CD14-positive monocyte (primary cell): Measurements from ENCODE around the gene TCTN1. TPM values are rescaled to one million over a fixed set of nuclear protein-coding genes. Genes with fewer than 3 reads are reported as not detected.

ENCODE experiments used
- DNase-seq, 3 donors: peaks; one replicate each; pipeline ENCODE4 v3.0.0-alpha.2; 2011 to 2022
- H2AFZ ChIP-seq: 2 replicates; pipeline ENCODE4 v1.6.0; 2012; ENCODE audit warnings: mild to moderate bottlenecking, low read depth, low read length, inconsistent platforms; ENCODE audit not compliant: insufficient read depth, poor library complexity, severe bottlenecking
- H3K27ac ChIP-seq, 2 donors: 1 replicate in 1 of 2; 2 replicates in 1 of 2; pipeline ENCODE4 v1.5.1; 2012 to 2013; ENCODE audit warnings: low read length in 2 of 2, control low read depth in 1 of 2, inconsistent platforms in 1 of 2, low read depth in 1 of 2, mild to moderate bottlenecking in 1 of 2
- H3K27me3 ChIP-seq, 2 donors: one replicate each; pipeline versions ENCODE4 v1.6.0 to v1.6.1; 2011 to 2013; ENCODE audit warnings: low read length in 2 of 2; ENCODE audit not compliant: control insufficient read depth in 2 of 2, insufficient read depth in 2 of 2
- H3K36me3 ChIP-seq, 2 donors: replicated peaks in 1 of 2; 1 replicate in 1 of 2; 2 replicates in 1 of 2; pipeline versions ENCODE4 v1.5.1 to v1.6.1; 2012 to 2013; ENCODE audit warnings: low read length in 2 of 2, control low read depth in 1 of 2, inconsistent platforms in 1 of 2, mild to moderate bottlenecking in 1 of 2; ENCODE audit not compliant: insufficient read depth in 2 of 2, control insufficient read depth in 1 of 2
- H3K4me1 ChIP-seq, 2 donors: 1 replicate in 1 of 2; 2 replicates in 1 of 2; pipeline versions ENCODE4 v1.5.1 to v1.6.1; 2012 to 2013; ENCODE audit warnings: low read length in 2 of 2, control low read depth in 1 of 2, inconsistent platforms in 1 of 2, mild to moderate bottlenecking in 1 of 2, moderate library complexity in 1 of 2; ENCODE audit not compliant: insufficient read depth in 2 of 2, control insufficient read depth in 1 of 2
- H3K4me2 ChIP-seq: replicated peaks from 2 replicates; pipeline ENCODE3; 2012; ENCODE audit warnings: low read length, moderate library complexity, mild to moderate bottlenecking; ENCODE audit not compliant: poor library complexity, severe bottlenecking; ENCODE audit errors: extremely low read depth
- H3K4me3 ChIP-seq, 3 experiments: fragments of 200-600 bp in 1 of 3; sonication (generic) in 1 of 3; replicated peaks in 1 of 3; 1 replicate in 2 of 3; 2 replicates in 1 of 3; pipeline ENCODE4 v1.5.1; 2011 to 2013; ENCODE audit warnings: low read length in 3 of 3, mild to moderate bottlenecking in 3 of 3, control low read depth in 2 of 3, low read depth in 2 of 3, inconsistent platforms in 1 of 3, moderate library complexity in 1 of 3
- H3K79me2 ChIP-seq: 2 replicates; pipeline ENCODE4 v1.6.0; 2012; ENCODE audit warnings: mild to moderate bottlenecking, control low read depth, inconsistent platforms, low read length, moderate library complexity; ENCODE audit not compliant: insufficient read depth
- H3K9ac ChIP-seq: 2 replicates; pipeline ENCODE4 v1.6.0; 2017; ENCODE audit warnings: low read length, mild to moderate bottlenecking; ENCODE audit not compliant: insufficient read depth, poor library complexity, severe bottlenecking
- H3K9me3 ChIP-seq, 2 donors: replicated peaks in 1 of 2; 1 replicate in 1 of 2; 2 replicates in 1 of 2; pipeline versions ENCODE4 v1.5.1 to v1.6.1; 2012 to 2013; ENCODE audit warnings: low read length in 2 of 2, control low read depth in 1 of 2; ENCODE audit not compliant: control insufficient read depth in 1 of 2, insufficient read depth in 1 of 2
- H4K20me1 ChIP-seq: 2 replicates; pipeline ENCODE4 v1.6.0; 2012; ENCODE audit warnings: mild to moderate bottlenecking, low read length, control low read depth, moderate library complexity; ENCODE audit not compliant: insufficient read depth
- H3K27ac Mint-ChIP-seq, 7 donors: one replicate each; pipeline ENCODE4 v1.8.0; 2020; ENCODE audit warnings: mild to moderate bottlenecking in 7 of 7, mixed read lengths in 7 of 7, moderate library complexity in 6 of 7, inconsistent platforms in 2 of 7
- H3K27me3 Mint-ChIP-seq, 3 donors: one replicate each; pipeline ENCODE4 v1.8.0; 2021 to 2022; ENCODE audit warnings: low read depth in 3 of 3, mild to moderate bottlenecking in 3 of 3, mixed read lengths in 3 of 3, moderate library complexity in 3 of 3, inconsistent platforms in 1 of 3
- H3K36me3 Mint-ChIP-seq, 2 donors: one replicate each; pipeline ENCODE4 v1.8.0; 2020; ENCODE audit warnings: mixed read lengths in 2 of 2, inconsistent platforms in 1 of 2, mild to moderate bottlenecking in 1 of 2
- H3K4me1 Mint-ChIP-seq: one replicate; pipeline ENCODE4 v1.8.0; 2020; ENCODE audit warnings: mild to moderate bottlenecking, mixed read lengths
- H3K4me3 Mint-ChIP-seq, 2 donors: one replicate each; pipeline ENCODE4 v1.8.0; 2020; ENCODE audit warnings: mild to moderate bottlenecking in 2 of 2, mixed read lengths in 2 of 2, moderate library complexity in 1 of 2
- H3K9me3 Mint-ChIP-seq, 7 donors: one replicate each; pipeline ENCODE4 v1.8.0; 2020 to 2022; ENCODE audit warnings: mixed read lengths in 7 of 7, mild to moderate bottlenecking in 6 of 7, moderate library complexity in 6 of 7, inconsistent platforms in 2 of 7
- CTCF ChIP-seq: fragments of 200-600 bp; IDR thresholded peaks from one replicate; pipeline ENCODE4 v1.8.0; 2022; ENCODE audit warnings: antibody characterized with exemption, mild to moderate bottlenecking
- WGBS: methylation state at CpG from one replicate; pipeline ENCODE4 v1.1.5; 2013; ENCODE audit warnings: missing lambda C conversion rate; ENCODE audit not compliant: insufficient coverage; 5-methylcytosine and 5-hydroxymethylcytosine counted together
- intact Hi-C, 2 donors: fragments of 100-400 bp; cut with micrococcal nuclease; formaldehyde crosslinking; loops; one replicate each; pipeline versions ENCODE4 v1.15.0 to v1.15.1; 2023
- polyA plus RNA-seq, 3 donors: library from polyadenylated mRNA; depleted of rRNA in 1 of 3; unstranded in 2 of 3; stranded (reverse) in 1 of 3; fragments of 300-500 nt in 2 of 3; fragments of >200 nt in 1 of 3; fragmentation: Illumina TruSeq in 2 of 3; gene quantifications; 1 replicate in 2 of 3; 2 replicates in 1 of 3; pipeline ENCODE4 v1.2.3, GENCODE V29; 2012 to 2021

TCTN1 gene
- polyA plus RNA-seq, 3 donors: 4.0 to 6.1 (median 4.5) TPM

- H3K4me2 ChIP-seq: peak overlapping the region; percentile 74
- Mint-ChIP-seq H3K4me1 (peaks cover 64% of the 10 kb centered on the region), H3K4me3 (peak overlapping the region; percentile 43 to 90), H3K36me3 (peaks cover 60 to 84% of the 10 kb centered on the region in 2 donors), H3K27ac (peak overlapping the region; percentile 67 to 95 (median 86)), H3K9me3 (no peaks in the 10 kb centered on the region), H3K27me3 (peaks cover 0 to 4% (median 0%) of the 10 kb centered on the region in 3 donors)
- H3K9me3 ChIP-seq: no peaks in the 10 kb centered on the region
- no peaks in the 10 kb centered on the region for H3K27me3 ChIP-seq
- peak overlapping the region; percentile 6 to 67 (median 11) for H3K4me3 ChIP-seq
- peak overlapping the region; percentile 39 for H3K9ac ChIP-seq
- no peak overlapping the region for H2AFZ ChIP-seq
- no peak for TF ChIP-seq CTCF
- no CpG with 5 or more reads among the region's 4 CpGs for WGBS
- H3K27ac ChIP-seq: peak overlapping the region; percentile 57 to 80
- intact Hi-C loops: no loop called here
- peaks cover 71% of the 10 kb centered on the region for H4K20me1 ChIP-seq
- peaks cover 38 to 70% of the 10 kb centered on the region in 2 donors for H3K36me3 ChIP-seq
- H3K79me2 ChIP-seq: peaks cover 53% of the 10 kb centered on the region
- DNase-seq: no peak
- H3K4me1 ChIP-seq: peaks cover 47 to 48% of the 10 kb centered on the region in 2 donors
These were observed 64.1 kb downstream of the TCTN1 start for GRCh38 chr12:110677982-110678381.

GRCh38 chr12:110679201-110679600, 65.3 kb downstream of the TCTN1 start:
- peaks cover 41 to 70% of the 10 kb centered on the region in 2 donors for H3K36me3 ChIP-seq
- no peaks in the 10 kb centered on the region for H3K9me3 ChIP-seq
- no peaks in the 10 kb centered on the region for H3K9me3 Mint-ChIP-seq
- no peak overlapping the region for H3K4me2 ChIP-seq
- H3K27ac ChIP-seq: peak overlapping the region in 1 of 2 donors; percentile 80
- no peaks in the 10 kb centered on the region for H3K27me3 ChIP-seq
- H3K36me3 Mint-ChIP-seq: peaks cover 58 to 83% of the 10 kb centered on the region in 2 donors
- H3K4me1 ChIP-seq: peaks cover 47 to 49% of the 10 kb centered on the region in 2 donors
- H2AFZ ChIP-seq: no peak overlapping the region
- peaks cover 60% of the 10 kb centered on the region for H3K79me2 ChIP-seq
- H3K27me3 Mint-ChIP-seq: peaks cover 0 to 4% (median 0%) of the 10 kb centered on the region in 3 donors
- H4K20me1 ChIP-seq: peaks cover 71% of the 10 kb centered on the region
- H3K4me3 ChIP-seq: no peak overlapping the region
- H3K27ac Mint-ChIP-seq: no peak overlapping the region
- H3K4me3 Mint-ChIP-seq: no peak overlapping the region
- intact Hi-C loops: no loop called here
- WGBS: 100% methylated on average over 3 of the region's 12 CpGs
- no peak for TF ChIP-seq CTCF
- no peak for DNase-seq
- H3K9ac ChIP-seq: peak overlapping the region; percentile 17
- H3K4me1 Mint-ChIP-seq: peaks cover 59% of the 10 kb centered on the region
